ENCODE measurements around the gene GART.

Gene GART

GRCh38 chr21:33572350-33572749, 30.4 kb upstream of the GART start:
- no peak overlapping the region for H3K4me2 ChIP-seq
- peaks cover 88 to 100% (median 95%) of the 10 kb centered on the region in 11 experiments for H3K36me3 ChIP-seq
- no peak overlapping the region for H3K9ac ChIP-seq
- H3K4me1 ChIP-seq: no peaks in the 10 kb centered on the region
- H3K27ac ChIP-seq: no peak overlapping the region
- H3K4me3 ChIP-seq: no peak overlapping the region
- H3K27me3 ChIP-seq: no peaks in the 10 kb centered on the region
- peaks cover 60 to 100% (median 95%) of the 10 kb centered on the region in 11 experiments; a peak in 21 of 22 replicates for H4K20me1 ChIP-seq
- H3K9me3 ChIP-seq (replicated peaks in 1 of 11): no peaks in the 10 kb centered on the region
- TF ChIP-seq Cebpa-rat (IDR thresholded peaks at IDR 0.05): no peak

GRCh38 chr21:33569991-33570390, 28.1 kb upstream of the GART start:
- H3K4me3 ChIP-seq: no peak overlapping the region
- H3K9ac ChIP-seq: no peak overlapping the region
- peaks cover 53 to 100% (median 84%) of the 10 kb centered on the region in 11 experiments; a peak in 21 of 22 replicates for H4K20me1 ChIP-seq
- H3K4me1 ChIP-seq: no peaks in the 10 kb centered on the region
- no peak overlapping the region for H3K27ac ChIP-seq
- H3K36me3 ChIP-seq: peaks cover 81 to 100% (median 90%) of the 10 kb centered on the region in 11 experiments
- no peak for TF ChIP-seq Cebpa-rat (IDR thresholded peaks at IDR 0.05)
- H3K27me3 ChIP-seq: no peaks in the 10 kb centered on the region
- H3K9me3 ChIP-seq (replicated peaks in 1 of 11): no peaks in the 10 kb centered on the region
- H3K4me2 ChIP-seq: no peak overlapping the region

- no peaks in the 10 kb centered on the region for H3K27me3 ChIP-seq
- H3K4me1 ChIP-seq: no peaks in the 10 kb centered on the region
- no peak overlapping the region for H3K9ac ChIP-seq
- no peak overlapping the region for H3K4me3 ChIP-seq
- no peak overlapping the region for H3K27ac ChIP-seq
- peaks cover 77 to 100% (median 90%) of the 10 kb centered on the region in 11 experiments for H3K36me3 ChIP-seq
- H3K4me2 ChIP-seq: no peak overlapping the region
- TF ChIP-seq Cebpa-rat (IDR thresholded peaks at IDR 0.05): no peak
- H3K9me3 ChIP-seq (replicated peaks in 1 of 11): no peaks in the 10 kb centered on the region
- peaks cover 55 to 100% (median 84%) of the 10 kb centered on the region in 11 experiments; a peak in 21 of 22 replicates for H4K20me1 ChIP-seq
These were observed 26.5 kb upstream of the GART start for GRCh38 chr21:33568448-33568847.

- H3K4me1 ChIP-seq: no peaks in the 10 kb centered on the region
- TF ChIP-seq Cebpa-rat (IDR thresholded peaks at IDR 0.05): no peak
- H3K9me3 ChIP-seq (replicated peaks in 1 of 11): no peaks in the 10 kb centered on the region
These were observed 26.0 kb upstream of the GART start for GRCh38 chr21:33567914-33568313.

GRCh38 chr21:33566514-33566913, 24.6 kb upstream of the GART start:
- H3K4me2 ChIP-seq: no peak overlapping the region
- peaks cover 68 to 100% (median 84%) of the 10 kb centered on the region in 11 experiments for H4K20me1 ChIP-seq
- H3K36me3 ChIP-seq: peaks cover 78 to 100% (median 89%) of the 10 kb centered on the region in 11 experiments
- H3K4me3 ChIP-seq: no peak overlapping the region
- no peak overlapping the region for H3K9ac ChIP-seq
- H3K27ac ChIP-seq: no peak overlapping the region
- TF ChIP-seq Cebpa-rat (IDR thresholded peaks at IDR 0.05): no peak
- no peaks in the 10 kb centered on the region for H3K9me3 ChIP-seq (replicated peaks in 1 of 11)
- no peaks in the 10 kb centered on the region for H3K27me3 ChIP-seq
- H3K4me1 ChIP-seq: no peaks in the 10 kb centered on the region

More at GRCh38 chr21:33567914-33568313, 26.0 kb upstream of the GART start:
- Histone ChIP-seq H3K36me3 (peaks cover 77 to 100% (median 88%) of the 10 kb centered on the region in 11 experiments), H3K27me3 (no peaks in the 10 kb centered on the region), H3K27ac (no peak overlapping the region), H3K4me3 (no peak overlapping the region), H3K4me2 (no peak overlapping the region), H4K20me1 (peaks cover 61 to 100% (median 83%) of the 10 kb centered on the region in 11 experiments; a peak in 21 of 22 replicates), H3K9ac (no peak overlapping the region)

- TF ChIP-seq Cebpa-rat (IDR thresholded peaks at IDR 0.05): no peak
- Histone ChIP-seq H3K27me3 (no peaks in the 10 kb centered on the region), H3K4me2 (no peak overlapping the region), H3K4me1 (no peaks in the 10 kb centered on the region), H4K20me1 (peaks cover 82 to 100% (median 91%) of the 10 kb centered on the region in 11 experiments), H3K36me3 (peaks cover 82 to 100% (median 95%) of the 10 kb centered on the region in 11 experiments), H3K9me3 (replicated peaks in 1 of 11) (no peaks in the 10 kb centered on the region), H3K4me3 (no peak overlapping the region), H3K9ac (no peak overlapping the region), H3K27ac (no peak overlapping the region)
These were observed 20.5 kb upstream of the GART start for GRCh38 chr21:33562389-33562788.

- Histone ChIP-seq H3K9ac (no peak overlapping the region), H3K36me3 (peaks cover 82 to 100% (median 95%) of the 10 kb centered on the region in 11 experiments), H3K27me3 (no peaks in the 10 kb centered on the region), H3K4me1 (no peaks in the 10 kb centered on the region), H3K9me3 (replicated peaks in 1 of 11) (no peaks in the 10 kb centered on the region), H3K27ac (no peak overlapping the region), H3K4me2 (no peak overlapping the region), H4K20me1 (peaks cover 85 to 100% (median 94%) of the 10 kb centered on the region in 11 experiments), H3K4me3 (no peak overlapping the region)
- TF ChIP-seq Cebpa-rat (IDR thresholded peaks at IDR 0.05): no peak
These were observed 19.5 kb upstream of the GART start for GRCh38 chr21:33561373-33561772.

- Histone ChIP-seq H3K4me3 (no peak overlapping the region), H4K20me1 (peaks cover 89 to 100% (median 98%) of the 10 kb centered on the region in 11 experiments), H3K27me3 (no peaks in the 10 kb centered on the region), H3K9ac (no peak overlapping the region), H3K4me1 (0 out of 20 replicates have a peak, but pooled peaks cover 0 to 1% (median 0%) of the 10 kb centered on the region in 10 experiments), H3K27ac (no peak overlapping the region), H3K9me3 (replicated peaks in 1 of 11) (no peaks in the 10 kb centered on the region), H3K4me2 (no peak overlapping the region), H3K36me3 (peaks cover 86 to 100% (median 97%) of the 10 kb centered on the region in 11 experiments)
- TF ChIP-seq Cebpa-rat (IDR thresholded peaks at IDR 0.05): no peak
These were observed 19.0 kb upstream of the GART start for GRCh38 chr21:33560965-33561364.

GRCh38 chr21:33559813-33560212, 17.9 kb upstream of the GART start:
- Histone ChIP-seq H3K9me3 (replicated peaks in 1 of 11) (no peaks in the 10 kb centered on the region), H4K20me1 (peaks cover 95 to 100% (median 100%) of the 10 kb centered on the region in 11 experiments), H3K9ac (no peak overlapping the region), H3K27me3 (no peaks in the 10 kb centered on the region), H3K27ac (no peak overlapping the region), H3K4me1 (0 out of 20 replicates have a peak, but pooled peaks cover 0 to 9% (median 0%) of the 10 kb centered on the region in 10 experiments), H3K36me3 (peaks cover 97 to 100% (median 99%) of the 10 kb centered on the region in 11 experiments), H3K4me3 (no peak overlapping the region), H3K4me2 (no peak overlapping the region)
- TF ChIP-seq Cebpa-rat (IDR thresholded peaks at IDR 0.05): no peak

Measured in BLaER1 treated with 17β-estradiol and CSF1 and Interleukin-3, amounts not matched to agents 10 nM and 100 nM (cell line).